Immature natural killer cell (primary cell): ENCODE data around the gene NUBP2. TPM values are rescaled to one million over a fixed set of nuclear protein-coding genes. Genes with fewer than 3 reads are reported as not detected.

Experiments
- DNase-seq, 3 donors: peaks; one replicate each; pipeline ENCODE4 v3.0.0; 2022; ENCODE audit warnings: mixed read lengths in 1 of 3
- H3K27ac Mint-ChIP-seq, 6 donors: one replicate each; pipeline ENCODE4 v1.8.0; 2020; ENCODE audit warnings: mixed read lengths in 6 of 6, mild to moderate bottlenecking in 5 of 6, inconsistent platforms in 4 of 6, moderate library complexity in 3 of 6
- H3K27me3 Mint-ChIP-seq, 3 donors: one replicate each; pipeline ENCODE4 v1.8.0; 2020 to 2021; ENCODE audit warnings: low read depth in 3 of 3, mild to moderate bottlenecking in 3 of 3, mixed read lengths in 3 of 3, moderate library complexity in 3 of 3, inconsistent platforms in 1 of 3
- H3K36me3 Mint-ChIP-seq, 3 donors: one replicate each; pipeline ENCODE4 v1.8.0; 2020; ENCODE audit warnings: mixed read lengths in 3 of 3, inconsistent platforms in 2 of 3, mild to moderate bottlenecking in 2 of 3
- H3K4me1 Mint-ChIP-seq, 2 donors: one replicate each; pipeline ENCODE4 v1.8.0; 2020; ENCODE audit warnings: inconsistent platforms in 2 of 2, mild to moderate bottlenecking in 2 of 2, mixed read lengths in 2 of 2, moderate library complexity in 1 of 2
- H3K4me3 Mint-ChIP-seq, 5 donors: one replicate each; pipeline ENCODE4 v1.8.0; 2020; ENCODE audit warnings: mild to moderate bottlenecking in 5 of 5, mixed read lengths in 5 of 5, inconsistent platforms in 3 of 5, moderate library complexity in 3 of 5
- H3K9me3 Mint-ChIP-seq, 6 donors: one replicate each; pipeline ENCODE4 v1.8.0; 2020; ENCODE audit warnings: mild to moderate bottlenecking in 6 of 6, mixed read lengths in 6 of 6, inconsistent platforms in 4 of 6, moderate library complexity in 3 of 6
- polyA plus RNA-seq, 3 donors: library from polyadenylated mRNA; unstranded; fragments of 300-500 nt; fragmentation: Illumina TruSeq; gene quantifications; one replicate each; pipeline ENCODE4 v1.2.3, GENCODE V29; 2021

The NUBP2 gene
- polyA plus RNA-seq, 3 donors from 2014 or later = 106 to 151 (median 127) TPM

- H3K4me1 Mint-ChIP-seq = no peaks in the 10 kb centered on the region
- H3K36me3 Mint-ChIP-seq = peaks cover 4 to 18% (median 7%) of the 10 kb centered on the region in 3 donors
- DNase-seq = no peak
- no peaks in the 10 kb centered on the region for H3K9me3 Mint-ChIP-seq
- peaks cover 2% of the 10 kb centered on the region in 3 donors for H3K27me3 Mint-ChIP-seq
- no peak overlapping the region for H3K27ac Mint-ChIP-seq
- no peak overlapping the region for H3K4me3 Mint-ChIP-seq
Observed at GRCh38 chr16:1747934-1748333, 34.8 kb upstream of the NUBP2 start.

- no peak overlapping the region for H3K27ac Mint-ChIP-seq
- H3K4me3 Mint-ChIP-seq = no peak overlapping the region
- H3K9me3 Mint-ChIP-seq = no peaks in the 10 kb centered on the region
- no peak for DNase-seq
- H3K27me3 Mint-ChIP-seq = peaks cover 0 to 2% (median 2%) of the 10 kb centered on the region in 3 donors
- no peaks in the 10 kb centered on the region for H3K4me1 Mint-ChIP-seq
- H3K36me3 Mint-ChIP-seq = peaks cover 4 to 18% (median 7%) of the 10 kb centered on the region in 3 donors
Observed at GRCh38 chr16:1749152-1750117, 33.3 kb upstream of the NUBP2 start.

- no peak for DNase-seq
- Mint-ChIP-seq H3K27ac (no peak overlapping the region), H3K36me3 (peaks cover 0 to 19% (median 0%) of the 10 kb centered on the region in 3 donors), H3K4me1 (peaks cover 3 to 5% of the 10 kb centered on the region in 2 donors), H3K4me3 (no peak overlapping the region), H3K27me3 (peaks cover 0 to 2% (median 2%) of the 10 kb centered on the region in 3 donors), H3K9me3 (no peaks in the 10 kb centered on the region)
Observed at GRCh38 chr16:1751946-1752345, 30.8 kb upstream of the NUBP2 start.

GRCh38 chr16:1752853-1753252 is 29.9 kb upstream of the NUBP2 start:
- Mint-ChIP-seq H3K36me3 (peaks cover 0 to 19% (median 0%) of the 10 kb centered on the region in 3 donors), H3K27me3 (peaks cover 0 to 2% (median 2%) of the 10 kb centered on the region in 3 donors), H3K9me3 (no peaks in the 10 kb centered on the region), H3K27ac (no peak overlapping the region), H3K4me1 (peaks cover 6 to 8% of the 10 kb centered on the region in 2 donors), H3K4me3 (no peak overlapping the region)
- DNase-seq = no peak

GRCh38 chr16:1754204-1754603 is 28.6 kb upstream of the NUBP2 start:
- Mint-ChIP-seq H3K4me1 (peaks cover 6 to 9% of the 10 kb centered on the region in 2 donors), H3K4me3 (no peak overlapping the region), H3K36me3 (peaks cover 0 to 12% (median 0%) of the 10 kb centered on the region in 3 donors), H3K27ac (no peak overlapping the region), H3K27me3 (peaks cover 0 to 2% (median 2%) of the 10 kb centered on the region in 3 donors), H3K9me3 (no peaks in the 10 kb centered on the region)
- no peak for DNase-seq

- H3K9me3 Mint-ChIP-seq = no peaks in the 10 kb centered on the region
- H3K36me3 Mint-ChIP-seq = peaks cover 0 to 16% (median 0%) of the 10 kb centered on the region in 3 donors
- no peak for DNase-seq
- no peak overlapping the region for H3K4me3 Mint-ChIP-seq
- H3K4me1 Mint-ChIP-seq = peaks cover 6 to 9% of the 10 kb centered on the region in 2 donors
- H3K27me3 Mint-ChIP-seq = peaks cover 0 to 2% (median 0%) of the 10 kb centered on the region in 3 donors
- H3K27ac Mint-ChIP-seq = no peak overlapping the region
Observed at GRCh38 chr16:1757714-1758461, 24.9 kb upstream of the NUBP2 start.

GRCh38 chr16:1758923-1759322 is 23.8 kb upstream of the NUBP2 start:
- DNase-seq = no peak
- peaks cover 6 to 9% of the 10 kb centered on the region in 2 donors for H3K4me1 Mint-ChIP-seq
- H3K27me3 Mint-ChIP-seq = peaks cover 0 to 2% (median 1%) of the 10 kb centered on the region in 3 donors
- no peak overlapping the region for H3K27ac Mint-ChIP-seq
- H3K4me3 Mint-ChIP-seq = no peak overlapping the region
- peaks cover 0 to 15% (median 0%) of the 10 kb centered on the region in 3 donors for H3K36me3 Mint-ChIP-seq
- H3K9me3 Mint-ChIP-seq = no peaks in the 10 kb centered on the region

GRCh38 chr16:1759511-1759910 is 23.2 kb upstream of the NUBP2 start:
- peaks cover 0 to 2% (median 1%) of the 10 kb centered on the region in 3 donors for H3K27me3 Mint-ChIP-seq
- H3K4me3 Mint-ChIP-seq = no peak overlapping the region
- H3K9me3 Mint-ChIP-seq = no peaks in the 10 kb centered on the region
- H3K4me1 Mint-ChIP-seq = peaks cover 6 to 9% of the 10 kb centered on the region in 2 donors
- DNase-seq = no peak
- peaks cover 0 to 15% (median 0%) of the 10 kb centered on the region in 3 donors for H3K36me3 Mint-ChIP-seq
- H3K27ac Mint-ChIP-seq = no peak overlapping the region

- Mint-ChIP-seq H3K36me3 (peaks cover 0 to 6% (median 0%) of the 10 kb centered on the region in 3 donors), H3K4me1 (peaks cover 6 to 11% of the 10 kb centered on the region in 2 donors), H3K27ac (no peak overlapping the region), H3K27me3 (peaks cover 0 to 2% (median 1%) of the 10 kb centered on the region in 3 donors), H3K9me3 (no peaks in the 10 kb centered on the region), H3K4me3 (no peak overlapping the region)
- no peak for DNase-seq
Observed at GRCh38 chr16:1760911-1761310, 21.8 kb upstream of the NUBP2 start.

- Mint-ChIP-seq H3K36me3 (peaks cover 0 to 6% (median 0%) of the 10 kb centered on the region in 3 donors), H3K27me3 (peaks cover 0 to 2% (median 1%) of the 10 kb centered on the region in 3 donors), H3K4me1 (peaks cover 3 to 9% of the 10 kb centered on the region in 2 donors), H3K27ac (no peak overlapping the region), H3K4me3 (no peak overlapping the region), H3K9me3 (no peaks in the 10 kb centered on the region)
- no peak for DNase-seq
Observed at GRCh38 chr16:1761751-1762150, 21.0 kb upstream of the NUBP2 start.

- H3K27me3 Mint-ChIP-seq = peaks cover 0 to 2% (median 1%) of the 10 kb centered on the region in 3 donors
- no peak for DNase-seq
- no peak overlapping the region for H3K4me3 Mint-ChIP-seq
- peaks cover 0 to 6% (median 0%) of the 10 kb centered on the region in 3 donors for H3K36me3 Mint-ChIP-seq
- H3K27ac Mint-ChIP-seq = no peak overlapping the region
- no peaks in the 10 kb centered on the region for H3K9me3 Mint-ChIP-seq
- peaks cover 0 to 6% of the 10 kb centered on the region in 2 donors for H3K4me1 Mint-ChIP-seq
Observed at GRCh38 chr16:1762196-1762878, 20.4 kb upstream of the NUBP2 start.

- peaks cover 0 to 6% (median 0%) of the 10 kb centered on the region in 3 donors for H3K36me3 Mint-ChIP-seq
- H3K4me1 Mint-ChIP-seq = peaks cover 0 to 2% of the 10 kb centered on the region in 2 donors
- H3K27ac Mint-ChIP-seq = no peak overlapping the region
- H3K4me3 Mint-ChIP-seq = no peak overlapping the region
- H3K9me3 Mint-ChIP-seq = no peaks in the 10 kb centered on the region
- peaks cover 0 to 2% (median 1%) of the 10 kb centered on the region in 3 donors for H3K27me3 Mint-ChIP-seq
- DNase-seq = no peak
Observed at GRCh38 chr16:1762879-1763520, 19.8 kb upstream of the NUBP2 start.
